Astrocyte (in vitro differentiated cells and primary cell): ENCODE data around the gene BCR. TPM values are rescaled to one million over a fixed set of nuclear protein-coding genes. Genes with fewer than 3 reads are reported as not detected.

Experiments used
- DNase-seq: peaks from one replicate; pipeline ENCODE4 v3.0.0-alpha.2; 2010; ENCODE audit warnings: low read depth
- FAIRE-seq: peaks from 2 replicates; lab custom pipeline; 2011; peaks lifted over from hg19 to GRCh38; lab: Jason Lieb, UNC
- H2AFZ ChIP-seq: 2 replicates; pipeline ENCODE4 v1.6.0; 2012; ENCODE audit warnings: low read depth, low read length, inconsistent platforms
- H3K27ac ChIP-seq: 2 replicates; pipeline ENCODE4 v1.5.1; 2011; ENCODE audit warnings: low read depth, low read length, inconsistent platforms
- H3K27me3 ChIP-seq: 2 replicates; pipeline ENCODE4 v1.6.0; 2011; ENCODE audit warnings: low read length, inconsistent platforms; ENCODE audit not compliant: insufficient read depth
- H3K36me3 ChIP-seq: 2 replicates; pipeline ENCODE4 v1.5.1; 2011; ENCODE audit warnings: low read length, inconsistent platforms; ENCODE audit not compliant: insufficient read depth
- H3K4me1 ChIP-seq: 2 replicates; pipeline ENCODE4 v1.5.1; 2011; ENCODE audit warnings: low read length, inconsistent platforms; ENCODE audit not compliant: insufficient read depth
- H3K4me2 ChIP-seq: 2 replicates; pipeline ENCODE4 v1.6.0; 2012; ENCODE audit warnings: low read length, inconsistent platforms
- H3K4me3 ChIP-seq: 2 replicates; pipeline ENCODE4 v1.5.1; 2011; ENCODE audit warnings: low read depth, mild to moderate bottlenecking, low read length, inconsistent platforms; ENCODE audit not compliant: insufficient read depth
- H3K79me2 ChIP-seq: 2 replicates; pipeline ENCODE4 v1.6.0; 2012; ENCODE audit warnings: mild to moderate bottlenecking, low read length, inconsistent platforms; ENCODE audit not compliant: insufficient read depth
- H3K9ac ChIP-seq: 2 replicates; pipeline ENCODE4 v1.6.0; 2012; ENCODE audit warnings: mild to moderate bottlenecking, low read length, inconsistent platforms
- H3K9me3 ChIP-seq: 2 replicates; pipeline ENCODE4 v1.5.1; 2012; ENCODE audit warnings: low read depth, mild to moderate bottlenecking, low read length, inconsistent platforms; ENCODE audit not compliant: insufficient read depth
- H4K20me1 ChIP-seq: 2 replicates; pipeline ENCODE4 v1.6.0; 2012; ENCODE audit warnings: low read length, inconsistent platforms; ENCODE audit not compliant: insufficient read depth
- H3K27ac Mint-ChIP-seq: one replicate; pipeline ENCODE4 v1.8.0; 2021; ENCODE audit warnings: mild to moderate bottlenecking, mixed read lengths; ENCODE audit not compliant: unreplicated experiment
- H3K27me3 Mint-ChIP-seq: one replicate; pipeline ENCODE4 v1.8.0; 2021; ENCODE audit warnings: low read depth, mixed read lengths; ENCODE audit not compliant: unreplicated experiment
- H3K36me3 Mint-ChIP-seq: one replicate; pipeline ENCODE4 v1.8.0; 2021; ENCODE audit warnings: low read depth, mixed read lengths; ENCODE audit not compliant: unreplicated experiment
- H3K4me1 Mint-ChIP-seq: one replicate; pipeline ENCODE4 v1.8.0; 2021; ENCODE audit warnings: low read depth, mixed read lengths; ENCODE audit not compliant: unreplicated experiment
- H3K4me3 Mint-ChIP-seq: one replicate; pipeline ENCODE4 v1.8.0; 2021; ENCODE audit warnings: mild to moderate bottlenecking, moderate library complexity, mixed read lengths; ENCODE audit not compliant: unreplicated experiment
- H3K9me3 Mint-ChIP-seq: one replicate; pipeline ENCODE4 v1.8.0; 2021; ENCODE audit warnings: mild to moderate bottlenecking, mixed read lengths; ENCODE audit not compliant: unreplicated experiment
- CTCF ChIP-seq: IDR thresholded peaks from 2 replicates; pipeline ENCODE4 v1.5.1; 2011; ENCODE audit warnings: low read depth, mild to moderate bottlenecking, inconsistent platforms, low read length, moderate library complexity; ENCODE audit not compliant: insufficient read depth
- EZH2 ChIP-seq: IDR thresholded peaks from 2 replicates; pipeline ENCODE4 v1.6.1; 2012; ENCODE audit warnings: mild to moderate bottlenecking, low read length, inconsistent platforms; ENCODE audit not compliant: insufficient read depth
- total RNA-seq: library from RNA; stranded (reverse); gene quantifications from 2 replicates; pipeline ENCODE4 v1.2.1, GENCODE V29; 2021

The BCR gene
- total RNA-seq, 1 donor from 2014 or later: 48.9 TPM

DNA sequence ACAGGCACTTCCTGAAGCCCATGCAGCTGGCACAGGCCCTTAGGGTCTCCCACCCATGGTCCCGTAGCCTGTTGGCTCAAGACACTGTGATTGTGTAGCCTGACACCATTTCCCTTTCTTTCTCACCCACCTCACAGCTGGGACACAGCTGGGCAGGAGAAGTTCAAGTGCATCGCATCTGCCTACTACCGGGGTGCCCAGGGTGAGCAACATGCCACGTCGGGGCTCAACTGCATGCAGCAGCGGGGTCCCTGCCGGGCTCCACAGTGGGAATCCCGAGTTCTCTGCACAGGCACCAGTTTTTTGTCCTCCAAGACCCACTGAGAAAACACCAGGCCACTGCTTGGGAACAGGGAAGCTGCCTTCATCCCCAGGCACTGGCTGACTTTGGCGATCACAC lies 24.5 kb upstream of the BCR start:
- peaks cover 2% of the 10 kb centered on the region for H3K4me1 Mint-ChIP-seq
- H3K4me1 ChIP-seq: no peaks in the 10 kb centered on the region
- H3K4me3 ChIP-seq: no peak overlapping the region
- H3K4me3 Mint-ChIP-seq: no peak overlapping the region
- no peak overlapping the region for H3K27ac ChIP-seq
- H3K9me3 ChIP-seq: no peaks in the 10 kb centered on the region
- no peak for DNase-seq
- no peaks in the 10 kb centered on the region for H3K79me2 ChIP-seq
- H3K36me3 ChIP-seq: no peaks in the 10 kb centered on the region
- H3K36me3 Mint-ChIP-seq: peaks cover 10% of the 10 kb centered on the region
- peaks cover 16% of the 10 kb centered on the region for H3K27me3 Mint-ChIP-seq
- TF ChIP-seq EZH2: no peak
- TF ChIP-seq CTCF: no peak
- no peaks in the 10 kb centered on the region for H4K20me1 ChIP-seq
- no peak overlapping the region for H3K4me2 ChIP-seq
- no peak overlapping the region for H3K27ac Mint-ChIP-seq
- H3K9me3 Mint-ChIP-seq: no peaks in the 10 kb centered on the region
- FAIRE-seq: no peak
- H3K27me3 ChIP-seq: no peaks in the 10 kb centered on the region
- H3K9ac ChIP-seq: no peak overlapping the region
- H2AFZ ChIP-seq: no peak overlapping the region

- H3K27me3 ChIP-seq: no peaks in the 10 kb centered on the region
- H3K9me3 ChIP-seq: no peaks in the 10 kb centered on the region
- H3K9ac ChIP-seq: no peak overlapping the region
- H4K20me1 ChIP-seq: no peaks in the 10 kb centered on the region
- H3K4me1 ChIP-seq: no peaks in the 10 kb centered on the region
- H3K4me3 ChIP-seq: no peak overlapping the region
- Mint-ChIP-seq H3K4me3 (no peak overlapping the region), H3K27me3 (peaks cover 16% of the 10 kb centered on the region), H3K4me1 (peaks cover 2% of the 10 kb centered on the region), H3K36me3 (peaks cover 8% of the 10 kb centered on the region), H3K27ac (no peak overlapping the region), H3K9me3 (no peaks in the 10 kb centered on the region)
- H3K79me2 ChIP-seq: no peaks in the 10 kb centered on the region
- no peak overlapping the region for H3K4me2 ChIP-seq
- DNase-seq (no peak), FAIRE-seq (no peak)
- no peak overlapping the region for H2AFZ ChIP-seq
- no peak overlapping the region for H3K27ac ChIP-seq
- TF ChIP-seq EZH2 (no peak), CTCF (no peak)
- no peaks in the 10 kb centered on the region for H3K36me3 ChIP-seq
Measured at GRCh38 chr22:23156286-23156685, 24.0 kb upstream of the BCR start.

DNA sequence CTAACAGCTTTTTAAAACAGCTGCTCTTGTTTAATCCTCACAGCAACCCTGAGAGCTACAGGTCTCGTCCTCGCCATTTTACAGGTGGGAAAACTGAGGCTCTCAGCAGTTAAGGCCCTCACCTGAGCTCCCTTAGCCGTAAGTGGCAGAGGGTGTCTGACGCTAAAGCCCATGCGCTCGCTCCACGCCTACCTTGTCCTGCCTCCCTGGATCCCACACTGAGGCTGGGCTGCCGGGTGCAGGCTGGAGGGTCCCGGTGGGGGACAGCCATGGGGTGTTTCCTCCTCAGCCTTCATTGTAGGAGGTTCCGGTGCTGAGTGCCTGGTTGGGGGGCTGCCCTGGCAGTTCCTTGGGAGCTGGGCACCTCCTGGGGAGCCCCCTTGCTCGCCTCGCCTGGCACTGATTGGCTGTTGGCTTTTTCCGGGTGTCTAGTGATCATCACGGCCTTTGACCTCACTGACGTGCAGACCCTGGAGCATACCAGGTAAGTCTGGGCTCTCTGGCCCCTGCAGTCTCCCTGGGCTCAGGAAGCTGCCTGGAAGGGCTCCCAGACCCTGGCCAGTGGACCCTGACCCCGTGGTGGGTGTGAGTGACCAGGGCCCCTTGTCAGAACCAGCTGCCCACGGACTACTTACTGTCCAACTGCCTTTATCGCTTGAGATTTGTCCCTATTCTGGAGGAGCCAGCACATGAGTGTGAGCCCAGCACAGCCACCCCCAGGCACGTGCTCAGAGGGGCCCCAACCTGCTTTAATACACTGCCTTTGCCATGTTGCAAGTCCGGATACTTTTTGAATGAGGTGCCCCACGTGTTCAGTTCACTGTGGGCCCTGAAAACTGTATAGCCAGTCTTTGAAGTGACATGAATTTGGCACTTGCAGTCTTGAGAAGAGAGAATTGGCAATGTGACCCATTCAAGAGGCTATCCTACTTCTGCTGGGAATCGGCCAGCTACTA lies 22.5 kb upstream of the BCR start:
- H3K36me3 ChIP-seq: no peaks in the 10 kb centered on the region
- H3K79me2 ChIP-seq: no peaks in the 10 kb centered on the region
- no peak overlapping the region for H3K9ac ChIP-seq
- H3K4me3 ChIP-seq: no peak overlapping the region
- no peaks in the 10 kb centered on the region for H3K27me3 ChIP-seq
- FAIRE-seq (no peak), DNase-seq (no peak)
- H3K4me1 ChIP-seq: no peaks in the 10 kb centered on the region
- TF ChIP-seq EZH2 (no peak), CTCF (no peak)
- Mint-ChIP-seq H3K4me1 (no peaks in the 10 kb centered on the region), H3K27me3 (peaks cover 20% of the 10 kb centered on the region), H3K4me3 (no peak overlapping the region), H3K27ac (no peak overlapping the region), H3K36me3 (peaks cover 8% of the 10 kb centered on the region), H3K9me3 (no peaks in the 10 kb centered on the region)
- H3K4me2 ChIP-seq: no peak overlapping the region
- no peak overlapping the region for H3K27ac ChIP-seq
- no peaks in the 10 kb centered on the region for H4K20me1 ChIP-seq
- H3K9me3 ChIP-seq: no peaks in the 10 kb centered on the region
- H2AFZ ChIP-seq: no peak overlapping the region
